Keratinocyte (primary cell): ENCODE measurements around the gene LRRTM1.

Source experiments
- CTCF ChIP-seq, 3 experiments: IDR thresholded peaks in 1 of 3; conservative IDR thresholded peaks in 1 of 3; optimal IDR thresholded peaks in 1 of 3; 2 replicates in 2 of 3; 3 replicates in 1 of 3; pipeline versions ENCODE3 to v1.5.1; 2011; ENCODE audit warnings: low read length in 3 of 3, mild to moderate bottlenecking in 3 of 3, moderate library complexity in 2 of 3, control low read depth in 1 of 3, inconsistent platforms in 1 of 3; ENCODE audit not compliant: insufficient read depth in 2 of 3; ENCODE audit errors: extremely low read depth in 1 of 3
- EZH2 ChIP-seq: IDR thresholded peaks from one replicate; pipeline ENCODE4 v1.6.1; 2012; ENCODE audit warnings: inconsistent platforms, mild to moderate bottlenecking, low read length, moderate library complexity

DNA sequence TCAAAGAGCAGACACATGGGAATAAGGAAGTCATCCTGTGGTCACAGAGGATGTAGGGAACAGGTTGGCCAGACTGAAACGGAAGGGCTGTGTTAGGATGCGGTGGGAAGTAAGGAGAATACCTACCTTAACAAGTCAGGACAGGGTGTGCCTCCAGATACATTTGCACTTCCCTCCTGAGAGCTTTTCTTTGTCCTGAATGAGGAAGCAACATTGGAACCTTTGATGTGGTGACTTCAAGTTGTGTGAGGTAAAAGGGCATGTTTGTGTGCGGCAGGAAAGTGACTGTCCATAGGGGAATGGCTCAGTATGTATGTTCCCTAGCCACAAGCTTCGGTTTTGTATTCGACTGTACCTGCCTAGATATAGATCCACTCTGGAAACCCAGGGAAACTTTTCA is 24.9 kb upstream of the LRRTM1 start:
- TF ChIP-seq CTCF (optimal IDR thresholded peaks at IDR 0.05 in 1 of 3, IDR thresholded peaks at IDR 0.05 in 1 of 3, conservative IDR thresholded peaks at IDR 0.05 in 1 of 3; ENCODE audit: extremely low read depth in 1 of 3, insufficient read depth in 2 of 3, low read length in 3 of 3) (no peak), EZH2 (no peak)
